HG02623 (cell line): Measurements from ENCODE around the gene RNF34.
"Not testable (repeated sequence)": the region's sequence is repeated elsewhere in the genome, so short reads cannot be mapped to it uniquely, and the experiment has no call there.

Experiments
- ATAC-seq: cut with Tn5 transposase; IDR thresholded peaks from one replicate; pipeline ENCODE4 v1.9.1; 2021; ENCODE audit warnings: moderate library complexity; ENCODE audit not compliant: unreplicated experiment

Gene RNF34

GRCh38 chr12:121399391-121400331, at the start of gene RNF34:
Gene RNF34, plus strand, starts transcription at chr12:121400118. Its CDS starts 95 bp downstream, at chr12:121400213.
- ATAC-seq = peak; percentile 93

GRCh38 chr12:121351820-121352681, 47.9 kb upstream of the RNF34 start, which contains the start of gene ANAPC5:
Gene ANAPC5, minus strand, starts transcription at chr12:121352411. Its CDS starts 71 bp downstream, at chr12:121352340.
- peak; percentile 97 for ATAC-seq

GRCh38 chr12:121352682-121353018, 47.3 kb upstream of the RNF34 start:
- ATAC-seq = no peak

- no peak for ATAC-seq
Measured at GRCh38 chr12:121355818-121356217, 44.1 kb upstream of the RNF34 start.

- no peak for ATAC-seq
Measured at GRCh38 chr12:121356657-121357056, 43.3 kb upstream of the RNF34 start.

GRCh38 chr12:121357331-121357730, 42.6 kb upstream of the RNF34 start:
- ATAC-seq = no peak

- ATAC-seq = no peak
Measured at GRCh38 chr12:121358073-121358472, 41.8 kb upstream of the RNF34 start.

GRCh38 chr12:121364683-121365121, 35.2 kb upstream of the RNF34 start:
- ATAC-seq = no peak

- ATAC-seq = no peak
Measured at GRCh38 chr12:121365416-121366062, 34.4 kb upstream of the RNF34 start.

- ATAC-seq = no peak
Measured at GRCh38 chr12:121366063-121366459, 33.9 kb upstream of the RNF34 start.

GRCh38 chr12:121371404-121371803, 28.5 kb upstream of the RNF34 start:
- no peak for ATAC-seq

GRCh38 chr12:121373755-121374154, 26.2 kb upstream of the RNF34 start:
- no peak for ATAC-seq

- not testable (repeated sequence) for ATAC-seq
Measured at GRCh38 chr12:121374336-121374735, 25.6 kb upstream of the RNF34 start.

GRCh38 chr12:121374945-121375584, 24.9 kb upstream of the RNF34 start:
- ATAC-seq = not testable (repeated sequence)

GRCh38 chr12:121376754-121377697, 22.9 kb upstream of the RNF34 start:
- ATAC-seq = no peak

GRCh38 chr12:121378736-121379135, 21.2 kb upstream of the RNF34 start:
- ATAC-seq = no peak

GRCh38 chr12:121379945-121380344, 20.0 kb upstream of the RNF34 start:
- no peak for ATAC-seq

- ATAC-seq = no peak
Measured at GRCh38 chr12:121383601-121384021, 16.3 kb upstream of the RNF34 start.

GRCh38 chr12:121384891-121385290, 15.0 kb upstream of the RNF34 start:
- not testable (repeated sequence) for ATAC-seq
